Caco-2 (cell line): ENCODE data around the gene CHRNA5. TPM values are rescaled to one million over a fixed set of nuclear protein-coding genes. Genes with fewer than 3 reads are reported as not detected.

ENCODE experiments used
- BruUV-seq: library from RNA; stranded (reverse); fragments of 400-500 nt; replicated peaks from 2 replicates; lab custom pipeline; 2021; lab: Mats Ljungman, UMichigan
- CTCF ChIA-PET: fragments of 300-600 bp; sonication (Branson Sonifier 250); formaldehyde crosslinking; loops from one replicate; lab custom pipeline; 2022; ENCODE audit warnings: antibody characterized with exemption; lab: Charles Lee
- POLR2A ChIA-PET: fragments of 300-600 bp; sonication (Branson Sonifier 250); formaldehyde crosslinking; loops from one replicate; lab custom pipeline; 2022; ENCODE audit warnings: antibody characterized with exemption; lab: Charles Lee
- DNase-seq, 2 experiments: peaks; one replicate each; pipeline versions ENCODE4 v3.0.0 to v3.0.0-alpha.2; 2020 to 2022
- H3K27me3 ChIP-seq: replicated peaks from 2 replicates; pipeline ENCODE4 v1.6.0; 2011; ENCODE audit warnings: low read length; ENCODE audit not compliant: control insufficient read depth, insufficient read depth
- H3K36me3 ChIP-seq: 2 replicates; pipeline ENCODE4 v1.5.1; 2011; ENCODE audit warnings: low read length; ENCODE audit not compliant: control insufficient read depth, insufficient read depth
- H3K4me1 ChIP-seq: fragments of 250-450 bp; sonication (Bioruptor Pico); 2 replicates; pipeline ENCODE4 v1.5.1; 2020; ENCODE audit warnings: mild to moderate bottlenecking
- H3K4me3 ChIP-seq: 2 replicates; pipeline ENCODE4 v1.5.1; 2011; ENCODE audit warnings: low read depth, mild to moderate bottlenecking, control low read depth, low read length
- H3K9me3 ChIP-seq: fragments of 250-450 bp; sonication (Bioruptor Pico); 2 replicates; pipeline ENCODE4 v1.5.1; 2020; ENCODE audit warnings: mild to moderate bottlenecking, moderate library complexity
- H3K27ac Mint-ChIP-seq: one replicate; pipeline ENCODE4 v1.8.0; 2022; ENCODE audit warnings: mixed read lengths; ENCODE audit not compliant: unreplicated experiment
- H3K27me3 Mint-ChIP-seq: one replicate; pipeline ENCODE4 v1.8.0; 2022; ENCODE audit warnings: mixed read lengths; ENCODE audit not compliant: insufficient read depth, unreplicated experiment
- H3K36me3 Mint-ChIP-seq: one replicate; pipeline ENCODE4 v1.8.0; 2022; ENCODE audit warnings: mild to moderate bottlenecking, mixed read lengths; ENCODE audit not compliant: insufficient read depth, unreplicated experiment
- H3K4me1 Mint-ChIP-seq: one replicate; pipeline ENCODE4 v1.8.0; 2022; ENCODE audit warnings: low read depth, mixed read lengths; ENCODE audit not compliant: unreplicated experiment
- H3K4me3 Mint-ChIP-seq: one replicate; pipeline ENCODE4 v1.8.0; 2022; ENCODE audit warnings: mild to moderate bottlenecking, moderate library complexity, mixed read lengths; ENCODE audit not compliant: unreplicated experiment
- H3K9me3 Mint-ChIP-seq: one replicate; pipeline ENCODE4 v1.8.0; 2022; ENCODE audit warnings: mixed read lengths; ENCODE audit not compliant: unreplicated experiment
- CTCF ChIP-seq, 2 experiments: fragments of 200-600 bp in 1 of 2; IDR thresholded peaks; 1 replicate in 1 of 2; 2 replicates in 1 of 2; pipeline versions ENCODE4 v1.5.1 to v1.8.0; 2011 to 2022; ENCODE audit warnings: antibody characterized with exemption in 1 of 2, control low read depth in 1 of 2, inconsistent platforms in 1 of 2, low read depth in 1 of 2, low read length in 1 of 2, mild to moderate bottlenecking in 1 of 2, moderate library complexity in 1 of 2; ENCODE audit not compliant: insufficient read depth in 1 of 2, severe bottlenecking in 1 of 2, unreplicated experiment in 1 of 2
- intact Hi-C: fragments of 100-400 bp; cut with micrococcal nuclease; formaldehyde crosslinking; loops from one replicate; pipeline ENCODE4 v1.10.0; 2022; ENCODE audit not compliant: unreplicated experiment
- total RNA-seq: library from RNA; stranded (reverse); gene quantifications from 2 replicates; pipeline ENCODE4 v1.2.3, GENCODE V29; 2022

CHRNA5 gene
- total RNA-seq, 1 experiment from 2014 or later, result 12.9 TPM

DNA sequence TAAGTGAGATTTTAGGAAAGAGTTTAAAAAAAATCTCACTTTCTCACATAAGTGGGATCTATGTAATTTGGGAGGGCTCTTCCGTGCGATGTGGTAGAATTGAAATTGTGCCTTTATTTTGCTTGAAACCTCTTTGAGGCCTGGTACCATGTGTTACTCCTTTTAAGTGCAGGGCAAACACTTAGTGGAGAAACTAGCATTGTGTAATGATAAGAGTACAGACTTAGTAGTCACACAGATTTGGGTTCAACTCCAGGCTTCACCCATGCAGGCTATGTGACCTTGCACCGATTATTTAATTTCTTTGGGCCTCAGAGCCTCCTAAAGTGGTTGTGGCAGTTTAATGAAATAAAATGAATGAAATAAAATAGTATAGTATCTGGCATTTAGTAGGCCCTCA is 22.7 kb upstream of the CHRNA5 start:
- BruUV-seq, result no TSS peak
- H3K36me3 Mint-ChIP-seq, result peaks cover 42% of the 10 kb centered on the region
- intact Hi-C loops, result no loop called here

DNA sequence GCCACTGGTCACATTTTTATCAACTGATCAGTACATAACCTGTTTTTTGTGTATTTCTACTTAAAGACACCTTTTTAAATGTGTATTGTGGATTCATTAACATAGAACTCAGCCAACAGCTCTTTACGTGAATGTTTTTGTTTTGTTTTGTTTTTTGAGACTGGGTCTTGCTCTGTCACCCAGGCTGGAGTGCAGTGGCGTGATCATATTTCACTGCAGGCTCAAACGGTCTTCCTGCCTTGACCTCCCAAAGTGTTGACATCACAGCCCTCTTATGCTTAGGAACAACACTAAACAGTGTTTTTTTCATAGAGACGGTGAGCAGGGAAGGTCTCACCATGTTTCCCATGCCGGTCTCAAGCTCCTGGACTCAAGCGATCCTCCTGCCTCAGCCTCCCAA is 15.1 kb upstream of the CHRNA5 start:
- H3K4me3 Mint-ChIP-seq, result no peak overlapping the region
- POLR2A ChIA-PET, result no interaction called here
- peaks cover 35% of the 10 kb centered on the region for H3K36me3 Mint-ChIP-seq
- H3K27me3 Mint-ChIP-seq, result no peaks in the 10 kb centered on the region
- no peaks in the 10 kb centered on the region for H3K9me3 ChIP-seq
- no peaks in the 10 kb centered on the region for H3K27me3 ChIP-seq
- no TSS peak for BruUV-seq
- no peak overlapping the region for H3K4me3 ChIP-seq
- no peak for TF ChIP-seq CTCF (IDR thresholded peaks at IDR 0.05; ENCODE audit: insufficient read depth in 1 of 2, low read depth in 1 of 2, low read length in 1 of 2, severe bottlenecking in 1 of 2, unreplicated experiment in 1 of 2)
- intact Hi-C loops, result no loop called here
- no peaks in the 10 kb centered on the region for H3K9me3 Mint-ChIP-seq
- CTCF ChIA-PET, result no interaction called here
- no peaks in the 10 kb centered on the region for H3K4me1 Mint-ChIP-seq
- H3K27ac Mint-ChIP-seq, result no peak overlapping the region
- DNase-seq, result no peak
- H3K36me3 ChIP-seq, result peaks cover 1% of the 10 kb centered on the region
- no peaks in the 10 kb centered on the region for H3K4me1 ChIP-seq

More for the DNA sequence above, 22.7 kb upstream of the CHRNA5 start:
- no peaks in the 10 kb centered on the region for H3K27me3 Mint-ChIP-seq
- TF ChIP-seq CTCF (IDR thresholded peaks at IDR 0.05; ENCODE audit: insufficient read depth in 1 of 2, low read depth in 1 of 2, low read length in 1 of 2, severe bottlenecking in 1 of 2, unreplicated experiment in 1 of 2), result no peak
- no peak overlapping the region for H3K27ac Mint-ChIP-seq
- no peak overlapping the region for H3K4me3 Mint-ChIP-seq
- H3K4me1 Mint-ChIP-seq, result peaks cover 14% of the 10 kb centered on the region
- ChIA-PET CTCF (interaction anchor here (0.9 kb wide), 1 partner anchor 211 kb away, joined by 3 read pairs; no protein-coding TSS in a partner anchor), POLR2A (interaction anchor here (0.7 kb wide), 1 partner anchor 23 kb away, joined by 3 read pairs; the partner anchor contains the start of gene CHRNA5)
- peaks cover 3% of the 10 kb centered on the region for H3K36me3 ChIP-seq
- no peaks in the 10 kb centered on the region for H3K27me3 ChIP-seq
- no peaks in the 10 kb centered on the region for H3K9me3 ChIP-seq
- no peak for DNase-seq
- no peak overlapping the region for H3K4me3 ChIP-seq
- no peaks in the 10 kb centered on the region for H3K4me1 ChIP-seq
- H3K9me3 Mint-ChIP-seq, result no peaks in the 10 kb centered on the region

DNA sequence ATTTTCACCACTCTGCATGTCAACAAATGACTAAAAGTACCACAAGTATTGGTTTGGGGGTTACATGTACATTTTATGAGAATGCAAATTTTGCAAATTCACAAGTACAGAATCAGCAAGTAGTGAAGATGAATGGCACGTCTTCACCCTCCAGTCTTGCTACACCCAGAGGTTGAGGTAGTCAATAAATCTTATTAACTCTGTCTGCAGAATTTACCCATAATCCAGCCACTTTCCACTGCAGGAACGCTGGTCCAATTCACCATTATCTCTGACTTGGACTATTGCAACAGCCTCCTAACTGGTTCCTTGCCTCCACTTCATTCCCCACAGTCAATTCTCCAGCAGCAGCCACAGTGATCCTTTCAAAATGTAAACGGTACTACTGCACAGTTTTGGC is 14.5 kb upstream of the CHRNA5 start:
- no peak overlapping the region for H3K4me3 Mint-ChIP-seq
- intact Hi-C loops, result no loop called here

More for the DNA sequence above, 14.5 kb upstream of the CHRNA5 start:
- no peaks in the 10 kb centered on the region for H3K27me3 Mint-ChIP-seq
- BruUV-seq, result no TSS peak
- TF ChIP-seq CTCF (IDR thresholded peaks at IDR 0.05; ENCODE audit: insufficient read depth in 1 of 2, low read depth in 1 of 2, low read length in 1 of 2, severe bottlenecking in 1 of 2, unreplicated experiment in 1 of 2), result no peak
- no peaks in the 10 kb centered on the region for H3K4me1 Mint-ChIP-seq
- CTCF ChIA-PET, result no interaction called here
- no peaks in the 10 kb centered on the region for H3K27me3 ChIP-seq
- POLR2A ChIA-PET, result no interaction called here
- H3K27ac Mint-ChIP-seq, result no peak overlapping the region
- H3K9me3 Mint-ChIP-seq, result no peaks in the 10 kb centered on the region
- peaks cover 29% of the 10 kb centered on the region for H3K36me3 Mint-ChIP-seq
- H3K9me3 ChIP-seq, result no peaks in the 10 kb centered on the region
- DNase-seq, result no peak
- no peaks in the 10 kb centered on the region for H3K4me1 ChIP-seq
- no peak overlapping the region for H3K4me3 ChIP-seq
- H3K36me3 ChIP-seq, result peaks cover 1% of the 10 kb centered on the region
